Endometrial microvascular endothelial cells (primary cell): ENCODE data around the gene PKD1L1. TPM values are rescaled to one million over a fixed set of nuclear protein-coding genes. Genes with fewer than 3 reads are reported as not detected.

Experiments
- in situ Hi-C: cut with HindIII; loops from 2 replicates; pipeline ENCODE4 v1.10.0; 2017; ENCODE audit warnings: low sequenced_read_pairs, low pct_unique_long_range_greater_than_20kb; ENCODE audit errors: inconsistent ontology term
- total RNA-seq: library from RNA; depleted of rRNA; stranded (reverse); fragments of >200 nt; gene quantifications from one replicate; pipeline ENCODE4 v1.2.3, GENCODE V29; 2015; ENCODE audit errors: inconsistent ontology term

Gene PKD1L1
- total RNA-seq, 1 donor from 2014 or later, result 0.28 TPM

- in situ Hi-C loops, result no loop called here
Observed at GRCh38 chr7:47737601-47738000, 210.7 kb downstream of the PKD1L1 start.

DNA sequence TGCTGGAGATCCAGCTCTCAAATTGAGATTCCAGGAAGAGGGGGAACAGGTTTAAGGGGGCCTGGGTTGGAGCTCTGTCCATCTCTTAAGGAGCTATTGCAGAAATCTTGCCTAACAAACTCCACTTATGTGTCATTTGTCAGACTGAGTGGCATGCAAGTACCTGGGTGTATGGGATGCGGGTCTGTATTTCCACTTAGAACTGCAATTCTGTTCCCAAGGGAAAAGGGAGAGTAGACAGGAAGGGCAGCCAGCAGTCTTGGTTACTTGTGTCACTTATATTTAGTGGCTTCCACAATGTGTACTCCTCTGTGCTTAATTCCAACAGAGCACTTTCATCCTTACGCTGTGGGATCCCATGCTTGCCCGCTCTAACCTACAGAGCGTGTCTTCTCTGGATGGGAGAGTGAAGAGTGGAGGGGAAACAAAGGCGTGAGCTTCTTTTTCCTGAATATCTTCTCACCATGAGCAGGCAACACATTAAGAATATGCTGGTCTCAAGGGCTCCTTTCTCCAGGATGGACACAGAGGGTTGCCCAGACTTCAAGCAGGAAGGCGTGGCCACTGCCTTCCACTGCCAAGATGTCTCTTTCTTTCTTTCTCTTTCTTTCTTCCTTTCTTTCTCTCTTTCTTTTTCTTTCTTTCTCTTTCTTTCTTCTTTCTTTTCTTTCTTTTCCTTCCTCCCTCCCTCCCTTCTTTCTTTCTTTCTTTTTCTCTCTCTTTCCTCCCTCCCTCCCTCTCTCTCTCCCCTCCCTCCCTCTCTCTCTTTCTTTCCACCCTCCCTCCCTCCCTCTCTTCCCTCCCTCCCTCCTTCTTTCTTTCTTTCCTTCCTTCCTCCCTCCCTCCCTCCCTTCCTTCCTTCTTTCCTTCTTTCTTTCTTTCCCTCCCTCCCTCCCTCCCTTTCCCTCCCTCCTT lies 212.6 kb downstream of the PKD1L1 start:
- in situ Hi-C loops, result no loop called here

- in situ Hi-C loops, result no loop called here
Observed at GRCh38 chr7:47734949-47735291, 213.3 kb downstream of the PKD1L1 start.

DNA sequence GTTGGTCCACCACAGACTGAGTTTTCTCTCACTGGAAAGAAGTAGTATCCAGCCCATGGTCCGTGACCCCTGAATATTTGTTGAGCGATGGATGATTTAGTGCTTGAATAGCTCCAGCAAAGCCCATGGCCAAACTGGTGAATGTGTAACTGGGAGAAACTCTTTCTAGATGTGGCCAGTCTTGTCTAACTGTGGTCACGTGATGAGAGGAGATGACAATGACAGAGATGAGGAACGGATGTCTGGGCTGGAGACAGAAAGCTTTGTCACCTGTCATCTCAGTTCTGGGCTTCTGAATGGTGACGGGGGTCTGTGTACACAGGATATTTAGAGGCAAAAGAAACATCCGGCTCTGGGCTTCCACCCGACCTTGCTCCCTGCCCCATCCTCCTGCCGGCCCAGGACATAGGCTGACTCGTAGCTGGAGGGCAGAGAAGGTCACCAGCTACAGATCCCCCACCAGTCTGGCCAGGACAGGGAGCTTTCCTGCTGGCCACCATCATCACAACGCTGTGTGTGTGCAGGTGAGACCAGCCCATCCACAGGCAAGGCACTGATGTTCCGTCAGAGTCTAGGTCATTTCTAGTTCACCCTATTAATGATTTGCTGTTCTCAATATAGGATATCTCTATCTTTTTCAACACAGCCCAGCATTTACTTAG lies 213.8 kb downstream of the PKD1L1 start:
- in situ Hi-C loops, result no loop called here

- in situ Hi-C loops, result no loop called here
Observed at GRCh38 chr7:47730142-47730541, 218.1 kb downstream of the PKD1L1 start.

DNA sequence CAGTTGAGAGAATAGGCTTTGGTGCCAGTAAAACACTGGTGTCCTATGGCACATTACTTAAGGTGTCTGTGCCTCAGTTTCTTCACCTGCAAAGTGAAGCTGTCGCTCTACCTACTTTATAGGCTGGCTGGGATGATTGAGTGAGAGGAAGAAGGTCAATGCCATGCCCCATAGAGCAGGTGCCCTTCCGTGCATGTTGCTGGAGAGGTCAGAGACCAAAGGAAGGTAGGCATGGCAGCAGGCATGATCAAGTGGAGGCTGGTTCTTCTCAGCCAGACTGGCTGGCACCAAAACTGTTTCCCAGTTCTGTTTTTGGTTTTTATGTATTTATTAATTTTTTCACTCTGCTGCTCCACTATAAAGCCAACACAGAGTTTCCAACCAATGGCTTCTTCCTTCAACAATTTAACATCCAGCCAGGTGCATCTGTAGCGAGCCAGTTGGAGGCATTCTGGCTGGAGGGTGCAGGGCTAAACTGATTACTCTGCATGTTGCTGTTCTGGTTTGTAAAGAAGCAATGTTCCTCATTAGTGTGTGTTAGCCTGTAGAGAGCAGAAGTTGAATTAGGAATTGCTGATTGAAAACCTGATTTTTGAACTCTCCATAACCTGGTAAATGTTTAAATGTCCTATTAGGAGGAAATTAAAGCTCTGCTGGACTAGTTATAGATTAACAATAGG lies 222.1 kb downstream of the PKD1L1 start:
- in situ Hi-C loops, result no loop called here

DNA sequence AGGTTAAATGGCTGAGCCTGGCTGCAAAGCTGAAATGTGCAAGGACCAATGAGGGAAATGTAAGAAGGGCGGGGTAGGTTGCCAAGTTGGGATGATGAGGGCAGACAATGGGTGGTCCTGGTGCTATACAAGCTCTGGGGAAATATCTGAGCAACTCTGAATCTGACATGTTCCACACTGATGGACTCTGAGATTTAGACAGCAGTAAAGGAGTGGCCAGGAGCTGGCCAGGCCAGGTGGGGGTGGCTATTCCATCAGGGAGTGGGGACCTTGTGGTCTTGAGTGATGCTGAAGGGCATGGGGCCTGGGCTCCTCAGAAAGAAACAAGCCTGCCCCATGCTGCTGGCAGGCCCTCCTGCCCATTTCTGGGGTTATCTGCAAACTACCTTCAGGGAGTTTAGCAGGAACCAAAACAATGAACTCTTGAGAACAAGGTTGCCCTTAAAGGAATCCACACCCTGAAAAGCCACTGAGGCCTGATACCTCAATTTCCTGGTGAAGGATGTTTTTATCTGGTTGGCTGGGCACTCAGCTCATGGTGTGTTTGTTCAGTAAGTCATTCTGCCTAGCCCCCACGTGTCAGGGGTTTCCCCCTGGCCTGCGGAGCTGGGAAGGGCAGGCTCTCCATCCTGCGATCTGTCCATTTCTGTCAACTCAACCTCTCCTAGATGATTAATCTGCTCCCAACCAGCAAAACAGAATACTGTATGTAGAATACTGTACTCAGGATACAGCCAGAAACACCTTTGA lies 223.1 kb downstream of the PKD1L1 start:
- in situ Hi-C loops, result no loop called here

Other genes with a start within 250 kb of the PKD1L1 start
- gene HUS1, start 31.1 kb upstream of the PKD1L1 start, total RNA-seq, result 68.2 TPM
- not detected for gene SUN3, start 80.6 kb upstream of the PKD1L1 start, total RNA-seq
- not detected for gene C7orf57, start 87.1 kb upstream of the PKD1L1 start, total RNA-seq
- gene UPP1, start 140.8 kb upstream of the PKD1L1 start, total RNA-seq, result 53.8 TPM
- under 0.01 TPM for gene ABCA13, start 223.0 kb upstream of the PKD1L1 start, total RNA-seq